HepG2 (cell line): Measurements from ENCODE around the gene THRA. TPM values are rescaled to one million over a fixed set of nuclear protein-coding genes. Genes with fewer than 3 reads are reported as not detected.

ENCODE experiments used
- CREB1 ChIP-seq, 2 experiments: fragments of 450-650 bp in 1 of 2; IDR thresholded peaks; 2 replicates each; pipeline ENCODE4 v1.6.1; 2016 to 2017; ENCODE audit warnings: control low read depth in 1 of 2, mild to moderate bottlenecking in 1 of 2, missing compliant biosample characterization in 1 of 2, missing genetic modification characterization in 1 of 2
- FOXC1 ChIP-seq: sonication (generic); formaldehyde crosslinking; IDR thresholded peaks from 2 replicates; pipeline ENCODE4 v1.8.0; 2022; ENCODE audit warnings: mild to moderate bottlenecking, missing genetic modification reagents, borderline replicate concordance
- LBX2 ChIP-seq: sonication (generic); formaldehyde crosslinking; IDR thresholded peaks from 2 replicates; pipeline ENCODE4 v1.5.0; 2020; ENCODE audit warnings: missing genetic modification reagents, mild to moderate bottlenecking, borderline replicate concordance
- MTA1 ChIP-seq: sonication (generic); formaldehyde crosslinking; IDR thresholded peaks from 2 replicates; pipeline ENCODE4 v1.4.0; 2020; ENCODE audit warnings: missing genetic modification reagents, mild to moderate bottlenecking, borderline replicate concordance
- NFKBIZ ChIP-seq: IDR thresholded peaks from 2 replicates; pipeline ENCODE4 v1.6.1; 2018; ENCODE audit warnings: missing genetic modification reagents, missing compliant biosample characterization
- SNRNP70 ChIP-seq: fragments of 200-400 bp; formaldehyde crosslinking; IDR thresholded peaks from 2 replicates; pipeline ENCODE4 v1.6.1; 2017; ENCODE audit warnings: mild to moderate bottlenecking, low read depth, low read length, moderate library complexity
- TBP ChIP-seq: sonication (generic); formaldehyde crosslinking; IDR thresholded peaks from 2 replicates; pipeline ENCODE4 v1.5.0; 2020; ENCODE audit warnings: missing genetic modification reagents
- ZFP90 ChIP-seq: sonication (generic); formaldehyde crosslinking; IDR thresholded peaks from 2 replicates; pipeline ENCODE4 v1.8.0; 2022; ENCODE audit warnings: missing genetic modification reagents, mild to moderate bottlenecking, inconsistent platforms, borderline replicate concordance
- ZSCAN29 ChIP-seq: sonication (generic); formaldehyde crosslinking; conservative IDR thresholded peaks from 2 replicates; pipeline ENCODE4 v1.4.0; 2020; ENCODE audit warnings: mild to moderate bottlenecking, missing genetic modification reagents
- polyA plus RNA-seq, 8 experiments: library from polyadenylated mRNA; depleted of rRNA in 3 of 8; stranded (reverse) in 7 of 8; unstranded in 1 of 8; fragments of >200 nt; fragmentation: Illumina TruSeq in 4 of 8; extraction: Trizol in 4 of 8; gene quantifications; 2 replicates each; pipeline versions ENCODE4 v1.2.1 to v1.2.3, GENCODE V29; 2011 to 2016; ENCODE audit warnings: low read depth in 4 of 8, missing spikeins in 1 of 8, mixed read lengths in 1 of 8; ENCODE audit not compliant: insufficient read depth in 1 of 8
- total RNA-seq, 5 experiments: library from RNA; depleted of rRNA; stranded (reverse); fragments of >200 nt; fragmentation: Illumina TruSeq; extraction: Trizol; gene quantifications; 2 replicates each; pipeline ENCODE4 v1.2.3, GENCODE V29; 2016; ENCODE audit warnings: low read depth in 1 of 5
- TF ChIP-seq, protein P1 (sequence below): sonication (generic); formaldehyde crosslinking; IDR thresholded peaks from 2 replicates; pipeline ENCODE4 v1.8.1; 2023; ENCODE audit warnings: mild to moderate bottlenecking, inconsistent platforms, moderate library complexity, missing genetic modification reagents, borderline replicate concordance
- TF ChIP-seq, protein P2 (sequence below): IDR thresholded peaks from 2 replicates; pipeline ENCODE4 v1.6.1; 2016; ENCODE audit warnings: missing compliant biosample characterization, missing genetic modification reagents, borderline replicate concordance
- TF ChIP-seq, protein P3 (sequence below): sonication (generic); formaldehyde crosslinking; IDR thresholded peaks from 2 replicates; pipeline ENCODE4 v1.5.0; 2020; ENCODE audit warnings: mild to moderate bottlenecking, missing genetic modification reagents, borderline replicate concordance
- TF ChIP-seq, protein P4 (sequence below): sonication (generic); formaldehyde crosslinking; IDR thresholded peaks from 2 replicates; pipeline ENCODE4 v1.4.0; 2020; ENCODE audit warnings: missing genetic modification reagents
- TF ChIP-seq, protein P5 (sequence below): fragments of 450-650 bp; IDR thresholded peaks from 2 replicates; pipeline ENCODE4 v1.6.1; 2016

Gene THRA
- total and polyA plus RNA-seq, 2 of the 13 experiments (the other 11 are each of a cell fraction or from before 2014, with no cell fraction given): 8.0 to 9.9 TPM

- TF ChIP-seq CREB1 (IDR thresholded peaks at IDR 0.05): no peak
- no peak for TF ChIP-seq CREB1 (CRISPR knock-in tag; IDR thresholded peaks at IDR 0.05)
- TF ChIP-seq, protein P1, sequence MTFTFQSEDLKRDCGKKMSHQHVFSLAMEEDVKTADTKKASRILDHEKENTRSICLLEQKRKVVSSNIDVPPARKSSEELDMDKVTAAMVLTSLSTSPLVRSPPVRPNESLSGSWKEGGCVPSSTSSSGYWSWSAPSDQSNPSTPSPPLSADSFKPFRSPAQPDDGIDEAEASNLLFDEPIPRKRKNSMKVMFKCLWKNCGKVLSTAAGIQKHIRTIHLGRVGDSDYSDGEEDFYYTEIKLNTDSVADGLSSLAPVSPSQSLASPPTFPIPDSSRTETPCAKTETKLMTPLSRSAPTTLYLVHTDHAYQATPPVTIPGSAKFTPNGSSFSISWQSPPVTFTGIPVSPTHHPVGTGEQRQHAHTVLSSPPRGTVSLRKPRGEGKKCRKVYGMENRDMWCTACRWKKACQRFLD (CRISPR knock-in tag): no peak
- TF ChIP-seq FOXC1 (CRISPR knock-in tag): no peak; the same call in 1 of the 2 replicates
- peak; percentile 54; the same call in 1 of the 2 replicates for TF ChIP-seq MTA1 (CRISPR knock-in tag)
- TF ChIP-seq ZFP90 (CRISPR knock-in tag): no peak
- no peak for TF ChIP-seq LBX2 (CRISPR knock-in tag)
- TF ChIP-seq, protein P2, sequence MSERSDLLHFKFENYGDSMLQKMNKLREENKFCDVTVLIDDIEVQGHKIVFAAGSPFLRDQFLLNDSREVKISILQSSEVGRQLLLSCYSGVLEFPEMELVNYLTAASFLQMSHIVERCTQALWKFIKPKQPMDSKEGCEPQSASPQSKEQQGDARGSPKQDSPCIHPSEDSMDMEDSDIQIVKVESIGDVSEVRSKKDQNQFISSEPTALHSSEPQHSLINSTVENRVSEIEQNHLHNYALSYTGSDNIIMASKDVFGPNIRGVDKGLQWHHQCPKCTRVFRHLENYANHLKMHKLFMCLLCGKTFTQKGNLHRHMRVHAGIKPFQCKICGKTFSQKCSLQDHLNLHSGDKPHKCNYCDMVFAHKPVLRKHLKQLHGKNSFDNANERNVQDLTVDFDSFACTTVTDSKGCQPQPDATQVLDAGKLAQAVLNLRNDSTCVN (CRISPR knock-in tag): peak; percentile 67
- TF ChIP-seq, protein P3, sequence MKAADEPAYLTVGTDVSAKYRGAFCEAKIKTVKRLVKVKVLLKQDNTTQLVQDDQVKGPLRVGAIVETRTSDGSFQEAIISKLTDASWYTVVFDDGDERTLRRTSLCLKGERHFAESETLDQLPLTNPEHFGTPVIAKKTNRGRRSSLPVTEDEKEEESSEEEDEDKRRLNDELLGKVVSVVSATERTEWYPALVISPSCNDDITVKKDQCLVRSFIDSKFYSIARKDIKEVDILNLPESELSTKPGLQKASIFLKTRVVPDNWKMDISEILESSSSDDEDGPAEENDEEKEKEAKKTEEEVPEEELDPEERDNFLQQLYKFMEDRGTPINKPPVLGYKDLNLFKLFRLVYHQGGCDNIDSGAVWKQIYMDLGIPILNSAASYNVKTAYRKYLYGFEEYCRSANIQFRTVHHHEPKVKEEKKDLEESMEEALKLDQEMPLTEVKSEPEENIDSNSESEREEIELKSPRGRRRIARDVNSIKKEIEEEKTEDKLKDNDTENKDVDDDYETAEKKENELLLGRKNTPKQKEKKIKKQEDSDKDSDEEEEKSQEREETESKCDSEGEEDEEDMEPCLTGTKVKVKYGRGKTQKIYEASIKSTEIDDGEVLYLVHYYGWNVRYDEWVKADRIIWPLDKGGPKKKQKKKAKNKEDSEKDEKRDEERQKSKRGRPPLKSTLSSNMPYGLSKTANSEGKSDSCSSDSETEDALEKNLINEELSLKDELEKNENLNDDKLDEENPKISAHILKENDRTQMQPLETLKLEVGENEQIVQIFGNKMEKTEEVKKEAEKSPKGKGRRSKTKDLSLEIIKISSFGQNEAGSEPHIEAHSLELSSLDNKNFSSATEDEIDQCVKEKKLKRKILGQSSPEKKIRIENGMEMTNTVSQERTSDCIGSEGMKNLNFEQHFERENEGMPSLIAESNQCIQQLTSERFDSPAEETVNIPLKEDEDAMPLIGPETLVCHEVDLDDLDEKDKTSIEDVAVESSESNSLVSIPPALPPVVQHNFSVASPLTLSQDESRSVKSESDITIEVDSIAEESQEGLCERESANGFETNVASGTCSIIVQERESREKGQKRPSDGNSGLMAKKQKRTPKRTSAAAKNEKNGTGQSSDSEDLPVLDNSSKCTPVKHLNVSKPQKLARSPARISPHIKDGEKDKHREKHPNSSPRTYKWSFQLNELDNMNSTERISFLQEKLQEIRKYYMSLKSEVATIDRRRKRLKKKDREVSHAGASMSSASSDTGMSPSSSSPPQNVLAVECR (CRISPR knock-in tag): no peak; the same call in 1 of the 2 replicates
- TF ChIP-seq ZSCAN29 (CRISPR knock-in tag): no peak
- TF ChIP-seq, protein P4, sequence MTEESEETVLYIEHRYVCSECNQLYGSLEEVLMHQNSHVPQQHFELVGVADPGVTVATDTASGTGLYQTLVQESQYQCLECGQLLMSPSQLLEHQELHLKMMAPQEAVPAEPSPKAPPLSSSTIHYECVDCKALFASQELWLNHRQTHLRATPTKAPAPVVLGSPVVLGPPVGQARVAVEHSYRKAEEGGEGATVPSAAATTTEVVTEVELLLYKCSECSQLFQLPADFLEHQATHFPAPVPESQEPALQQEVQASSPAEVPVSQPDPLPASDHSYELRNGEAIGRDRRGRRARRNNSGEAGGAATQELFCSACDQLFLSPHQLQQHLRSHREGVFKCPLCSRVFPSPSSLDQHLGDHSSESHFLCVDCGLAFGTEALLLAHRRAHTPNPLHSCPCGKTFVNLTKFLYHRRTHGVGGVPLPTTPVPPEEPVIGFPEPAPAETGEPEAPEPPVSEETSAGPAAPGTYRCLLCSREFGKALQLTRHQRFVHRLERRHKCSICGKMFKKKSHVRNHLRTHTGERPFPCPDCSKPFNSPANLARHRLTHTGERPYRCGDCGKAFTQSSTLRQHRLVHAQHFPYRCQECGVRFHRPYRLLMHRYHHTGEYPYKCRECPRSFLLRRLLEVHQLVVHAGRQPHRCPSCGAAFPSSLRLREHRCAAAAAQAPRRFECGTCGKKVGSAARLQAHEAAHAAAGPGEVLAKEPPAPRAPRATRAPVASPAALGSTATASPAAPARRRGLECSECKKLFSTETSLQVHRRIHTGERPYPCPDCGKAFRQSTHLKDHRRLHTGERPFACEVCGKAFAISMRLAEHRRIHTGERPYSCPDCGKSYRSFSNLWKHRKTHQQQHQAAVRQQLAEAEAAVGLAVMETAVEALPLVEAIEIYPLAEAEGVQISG (CRISPR knock-in tag): 0 out of 2 replicates have a peak, but pooled peaks have one; percentile 17
- no peak for TF ChIP-seq TBP
- no peak for TF ChIP-seq NFKBIZ (CRISPR knock-in tag)
- TF ChIP-seq SNRNP70: no peak
- TF ChIP-seq, protein P5, sequence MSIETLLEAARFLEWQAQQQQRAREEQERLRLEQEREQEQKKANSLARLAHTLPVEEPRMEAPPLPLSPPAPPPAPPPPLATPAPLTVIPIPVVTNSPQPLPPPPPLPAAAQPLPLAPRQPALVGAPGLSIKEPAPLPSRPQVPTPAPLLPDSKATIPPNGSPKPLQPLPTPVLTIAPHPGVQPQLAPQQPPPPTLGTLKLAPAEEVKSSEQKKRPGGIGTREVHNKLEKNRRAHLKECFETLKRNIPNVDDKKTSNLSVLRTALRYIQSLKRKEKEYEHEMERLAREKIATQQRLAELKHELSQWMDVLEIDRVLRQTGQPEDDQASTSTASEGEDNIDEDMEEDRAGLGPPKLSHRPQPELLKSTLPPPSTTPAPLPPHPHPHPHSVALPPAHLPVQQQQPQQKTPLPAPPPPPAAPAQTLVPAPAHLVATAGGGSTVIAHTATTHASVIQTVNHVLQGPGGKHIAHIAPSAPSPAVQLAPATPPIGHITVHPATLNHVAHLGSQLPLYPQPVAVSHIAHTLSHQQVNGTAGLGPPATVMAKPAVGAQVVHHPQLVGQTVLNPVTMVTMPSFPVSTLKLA: no peak
Measured at GRCh38 chr17:40103071-40103661, 40.4 kb downstream of the THRA start (continued).
